MG63 (cell line): ENCODE measurements around the gene CMTM5. TPM values are rescaled to one million over a fixed set of nuclear protein-coding genes. Genes with fewer than 3 reads are reported as not detected.
A peak's percentile ranks its signal among the peaks of the same experiment; 100 is the strongest.

Experiments
- DNase-seq: peaks from one replicate; pipeline ENCODE4 v3.0.0-alpha.2; 2020
- H3K27me3 ChIP-seq: fragments of 250-450 bp; sonication (Bioruptor Pico); 2 replicates; pipeline ENCODE4 v1.5.1; 2020; ENCODE audit warnings: mild to moderate bottlenecking, moderate library complexity
- H3K36me3 ChIP-seq: fragments of 250-450 bp; sonication (Bioruptor Pico); 2 replicates; pipeline ENCODE4 v1.5.1; 2020; ENCODE audit warnings: mild to moderate bottlenecking, moderate library complexity
- H3K4me3 ChIP-seq: fragments of 250-450 bp; sonication (Bioruptor Pico); 2 replicates; pipeline ENCODE4 v1.5.1; 2020; ENCODE audit warnings: mild to moderate bottlenecking, moderate library complexity
- H3K9me3 ChIP-seq: fragments of 250-450 bp; sonication (Bioruptor Pico); 2 replicates; pipeline ENCODE4 v1.5.1; 2020; ENCODE audit warnings: mild to moderate bottlenecking, moderate library complexity
- total RNA-seq: library from RNA; depleted of rRNA; stranded (reverse); fragments of >200 nt; shearing (Covaris generic); gene quantifications from 2 replicates; pipeline ENCODE4 v1.2.3, GENCODE V29; 2014; ENCODE audit warnings: low replicate concordance; rRNA removed

Gene CMTM5
- total RNA-seq: not detected in 2 replicates

GRCh38 chr14:23376482-23377197 lies at the start of gene CMTM5:
TSS of gene CMTM5 (plus strand) at chr14:23377046. CDS start at chr14:23377252, 206 bp downstream.
- Histone ChIP-seq H3K36me3 (no peaks in the 10 kb centered on the region), H3K9me3 (no peaks in the 10 kb centered on the region), H3K27me3 (no peaks in the 10 kb centered on the region), H3K4me3 (no peak within 1 kb of the TSS)
- DNase-seq: no peak

- peaks cover 16% of the 10 kb centered on the region for H3K36me3 ChIP-seq
- DNase-seq: peak; percentile 31
- H3K4me3 ChIP-seq: no peak overlapping the region
- H3K9me3 ChIP-seq: no peaks in the 10 kb centered on the region
- H3K27me3 ChIP-seq: no peaks in the 10 kb centered on the region
Measured at GRCh38 chr14:23327947-23328744, 48.7 kb upstream of the CMTM5 start.

- H3K27me3 ChIP-seq: no peaks in the 10 kb centered on the region
- no peak overlapping the region for H3K4me3 ChIP-seq
- H3K36me3 ChIP-seq: no peaks in the 10 kb centered on the region
- no peak for DNase-seq
- H3K9me3 ChIP-seq: peaks cover 3% of the 10 kb centered on the region
Measured at GRCh38 chr14:23335623-23336022, 41.2 kb upstream of the CMTM5 start.

GRCh38 chr14:23339506-23340268 lies 37.2 kb upstream of the CMTM5 start:
- no peaks in the 10 kb centered on the region for H3K36me3 ChIP-seq
- H3K27me3 ChIP-seq: no peaks in the 10 kb centered on the region
- DNase-seq: no peak
- no peak overlapping the region for H3K4me3 ChIP-seq
- peaks cover 3% of the 10 kb centered on the region for H3K9me3 ChIP-seq

- Histone ChIP-seq H3K36me3 (no peaks in the 10 kb centered on the region), H3K9me3 (peaks cover under 1% of the 10 kb centered on the region; the same call in 1 of the 2 replicates), H3K4me3 (no peak overlapping the region), H3K27me3 (no peaks in the 10 kb centered on the region)
- no peak for DNase-seq
Measured at GRCh38 chr14:23344481-23344880, 32.4 kb upstream of the CMTM5 start.

GRCh38 chr14:23345987-23346692 lies 30.7 kb upstream of the CMTM5 start:
- H3K36me3 ChIP-seq: no peaks in the 10 kb centered on the region
- H3K27me3 ChIP-seq: no peaks in the 10 kb centered on the region
- no peak for DNase-seq
- H3K4me3 ChIP-seq: no peak overlapping the region
- no peaks in the 10 kb centered on the region for H3K9me3 ChIP-seq

GRCh38 chr14:23346693-23347405 lies 30.0 kb upstream of the CMTM5 start:
- DNase-seq: no peak
- H3K9me3 ChIP-seq: no peaks in the 10 kb centered on the region
- no peaks in the 10 kb centered on the region for H3K36me3 ChIP-seq
- H3K27me3 ChIP-seq: no peaks in the 10 kb centered on the region
- no peak overlapping the region for H3K4me3 ChIP-seq

GRCh38 chr14:23347406-23348296 lies 29.2 kb upstream of the CMTM5 start:
- H3K36me3 ChIP-seq: no peaks in the 10 kb centered on the region
- H3K27me3 ChIP-seq: no peaks in the 10 kb centered on the region
- H3K9me3 ChIP-seq: no peaks in the 10 kb centered on the region
- H3K4me3 ChIP-seq: no peak overlapping the region
- no peak for DNase-seq

GRCh38 chr14:23348297-23348655 lies 28.6 kb upstream of the CMTM5 start:
- H3K36me3 ChIP-seq: no peaks in the 10 kb centered on the region
- no peak for DNase-seq
- no peaks in the 10 kb centered on the region for H3K9me3 ChIP-seq
- H3K4me3 ChIP-seq: no peak overlapping the region
- H3K27me3 ChIP-seq: no peaks in the 10 kb centered on the region

- H3K9me3 ChIP-seq: no peaks in the 10 kb centered on the region
- H3K4me3 ChIP-seq: no peak overlapping the region
- H3K27me3 ChIP-seq: no peaks in the 10 kb centered on the region
- H3K36me3 ChIP-seq: no peaks in the 10 kb centered on the region
- no peak for DNase-seq
Measured at GRCh38 chr14:23349156-23349845, 27.5 kb upstream of the CMTM5 start.

- H3K36me3 ChIP-seq: no peaks in the 10 kb centered on the region
- DNase-seq: no peak
- no peaks in the 10 kb centered on the region for H3K9me3 ChIP-seq
- H3K27me3 ChIP-seq: no peaks in the 10 kb centered on the region
- H3K4me3 ChIP-seq: peak overlapping the region; percentile 49
Measured at GRCh38 chr14:23351681-23352505, 25.0 kb upstream of the CMTM5 start.

- Histone ChIP-seq H3K4me3 (peak within 1 kb of the TSS; percentile 49), H3K9me3 (no peaks in the 10 kb centered on the region), H3K27me3 (no peaks in the 10 kb centered on the region), H3K36me3 (peaks cover 2% of the 10 kb centered on the region; the same call in 1 of the 2 replicates)
- DNase-seq: peak; percentile 71
Measured at GRCh38 chr14:23352506-23353432, 24.1 kb upstream of the CMTM5 start, which contains the start of gene SLC22A17. TSS of gene SLC22A17 (minus strand) at chr14:23352887.

- H3K9me3 ChIP-seq: no peaks in the 10 kb centered on the region
- no peak overlapping the region for H3K4me3 ChIP-seq
- H3K27me3 ChIP-seq: no peaks in the 10 kb centered on the region
- DNase-seq: no peak
- peaks cover 2% of the 10 kb centered on the region; the same call in 1 of the 2 replicates for H3K36me3 ChIP-seq
Measured at GRCh38 chr14:23353433-23353780, 23.4 kb upstream of the CMTM5 start.
